Stimulated activated CD8-positive, alpha-beta memory T cell treated with anti-CD3 and anti-CD28 coated beads, Interleukin-15, amount 100 ng/mL, for 24 hours (primary cell): ENCODE measurements around the gene ALPI.
"Not testable (repeated sequence)": the region's sequence is repeated elsewhere in the genome, so short reads cannot be mapped to it uniquely, and the experiment has no call there.

Experiments
- DNase-seq: peaks from one replicate; pipeline ENCODE4 v3.0.0-alpha.2; 2020; ENCODE audit warnings: low read depth

Gene ALPI

GRCh38 chr2:232421189-232421785, 34.7 kb upstream of the ALPI start:
- DNase-seq: no peak

- no peak for DNase-seq
These were observed 33.9 kb upstream of the ALPI start for GRCh38 chr2:232422051-232422450.

GRCh38 chr2:232422996-232423395, 33.0 kb upstream of the ALPI start:
- DNase-seq: not testable (repeated sequence)

- not testable (repeated sequence) for DNase-seq
These were observed 32.5 kb upstream of the ALPI start for GRCh38 chr2:232423407-232423806.

GRCh38 chr2:232431705-232432590, 24.0 kb upstream of the ALPI start:
- no peak for DNase-seq

- no peak for DNase-seq
These were observed 23.3 kb upstream of the ALPI start for GRCh38 chr2:232432598-232433184.

GRCh38 chr2:232433622-232434021, 22.3 kb upstream of the ALPI start:
- not testable (repeated sequence) for DNase-seq

- no peak for DNase-seq
These were observed 21.9 kb upstream of the ALPI start for GRCh38 chr2:232434091-232434490.

GRCh38 chr2:232434563-232435374, 21.2 kb upstream of the ALPI start:
- no peak for DNase-seq

GRCh38 chr2:232435375-232435648, 20.6 kb upstream of the ALPI start:
- DNase-seq: no peak

GRCh38 chr2:232435805-232436204, 20.1 kb upstream of the ALPI start:
- no peak for DNase-seq

- DNase-seq: no peak
These were observed 19.4 kb upstream of the ALPI start for GRCh38 chr2:232436381-232437194.

GRCh38 chr2:232437195-232437571, 18.8 kb upstream of the ALPI start:
- DNase-seq: no peak

GRCh38 chr2:232438091-232438490, 17.9 kb upstream of the ALPI start:
- DNase-seq: no peak

- DNase-seq: no peak
These were observed 16.8 kb upstream of the ALPI start for GRCh38 chr2:232438951-232439757.

- DNase-seq: no peak
These were observed 16.2 kb upstream of the ALPI start for GRCh38 chr2:232439758-232440135.

- DNase-seq: peak; percentile 89
These were observed 15.5 kb upstream of the ALPI start for GRCh38 chr2:232440220-232441018.

GRCh38 chr2:232441147-232441651, 14.8 kb upstream of the ALPI start:
- no peak for DNase-seq

GRCh38 chr2:232441922-232442321, 14.0 kb upstream of the ALPI start:
- DNase-seq: not testable (repeated sequence)

- DNase-seq: not testable (repeated sequence)
These were observed 13.5 kb upstream of the ALPI start for GRCh38 chr2:232442431-232442830.
